Transverse colon (tissue), 4 donors: ENCODE data around the gene DLX2.
A peak's percentile ranks its signal among the peaks of the same experiment; 100 is the strongest.

Source experiments
- EP300 ChIP-seq: sonication (generic); formaldehyde crosslinking; IDR thresholded peaks from one replicate; pipeline ENCODE4 v1.6.1; 2017; ENCODE audit warnings: antibody characterized with exemption, low read depth
- POLR2AphosphoS5 ChIP-seq, 3 donors: sonication (generic); formaldehyde crosslinking; IDR thresholded peaks; one replicate each; pipeline ENCODE4 v1.6.1; 2016; ENCODE audit warnings: antibody characterized with exemption in 3 of 3
- TF ChIP-seq, protein P1 (sequence below), 5 experiments: fragments of 200-600 bp in 3 of 5; fragments of 450-650 bp in 2 of 5; sonication (generic) in 3 of 5; IDR thresholded peaks; 1 replicate in 2 of 5; 2 replicates in 3 of 5; pipeline ENCODE4 v1.5.1; 2016 to 2017; ENCODE audit warnings: antibody characterized with exemption in 5 of 5, inconsistent platforms in 3 of 5, mild to moderate bottlenecking in 2 of 5, moderate library complexity in 1 of 5

DNA sequence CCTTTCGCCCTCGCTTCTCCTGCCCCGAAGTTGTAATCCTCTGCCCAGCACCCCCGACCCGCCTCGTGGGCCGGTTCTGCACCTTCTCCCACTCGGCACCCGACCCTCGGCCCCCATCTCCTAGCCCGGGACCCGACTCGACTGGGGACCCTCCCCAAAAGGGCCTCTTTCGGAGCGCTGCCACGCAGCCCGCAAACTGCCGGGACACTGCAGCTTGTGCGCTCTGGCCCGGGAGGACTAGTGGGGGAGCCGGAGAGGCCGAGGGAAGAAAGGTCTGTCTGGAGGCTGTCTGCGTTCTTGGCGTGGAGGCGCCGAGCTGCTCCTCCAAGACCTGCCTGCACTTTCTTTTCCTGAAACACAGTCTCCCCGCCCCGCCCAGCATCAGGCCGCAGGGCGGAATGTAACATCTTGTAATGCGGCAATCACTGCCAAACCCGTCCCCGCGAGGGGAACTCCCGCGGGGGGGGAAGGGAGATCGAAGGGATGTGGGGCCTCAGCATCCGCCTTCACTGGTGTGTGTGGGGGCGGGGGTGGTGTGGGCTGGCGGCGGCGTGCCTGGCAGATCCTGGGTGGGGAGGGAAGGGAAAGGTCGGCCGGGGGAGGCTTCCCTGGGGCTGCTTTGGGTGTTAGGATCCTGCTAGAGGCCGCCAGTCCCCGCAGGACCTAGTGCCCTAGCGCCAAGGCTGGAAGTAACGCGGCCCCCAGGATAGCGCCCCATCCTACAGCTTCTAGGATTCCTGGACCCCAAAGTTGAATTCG, 7.4 kb downstream of the DLX2 start:
- TF ChIP-seq, protein P1, sequence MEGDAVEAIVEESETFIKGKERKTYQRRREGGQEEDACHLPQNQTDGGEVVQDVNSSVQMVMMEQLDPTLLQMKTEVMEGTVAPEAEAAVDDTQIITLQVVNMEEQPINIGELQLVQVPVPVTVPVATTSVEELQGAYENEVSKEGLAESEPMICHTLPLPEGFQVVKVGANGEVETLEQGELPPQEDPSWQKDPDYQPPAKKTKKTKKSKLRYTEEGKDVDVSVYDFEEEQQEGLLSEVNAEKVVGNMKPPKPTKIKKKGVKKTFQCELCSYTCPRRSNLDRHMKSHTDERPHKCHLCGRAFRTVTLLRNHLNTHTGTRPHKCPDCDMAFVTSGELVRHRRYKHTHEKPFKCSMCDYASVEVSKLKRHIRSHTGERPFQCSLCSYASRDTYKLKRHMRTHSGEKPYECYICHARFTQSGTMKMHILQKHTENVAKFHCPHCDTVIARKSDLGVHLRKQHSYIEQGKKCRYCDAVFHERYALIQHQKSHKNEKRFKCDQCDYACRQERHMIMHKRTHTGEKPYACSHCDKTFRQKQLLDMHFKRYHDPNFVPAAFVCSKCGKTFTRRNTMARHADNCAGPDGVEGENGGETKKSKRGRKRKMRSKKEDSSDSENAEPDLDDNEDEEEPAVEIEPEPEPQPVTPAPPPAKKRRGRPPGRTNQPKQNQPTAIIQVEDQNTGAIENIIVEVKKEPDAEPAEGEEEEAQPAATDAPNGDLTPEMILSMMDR (IDR thresholded peaks at IDR 0.05): no peak
- TF ChIP-seq EP300 (no peak), POLR2AphosphoS5 (IDR thresholded peaks at IDR 0.05) (peak in 1 of 3 donors; percentile 22)
